NCI-H446 treated with DMSO at 0.1 percent for 48 hours (cell line): ENCODE results near the gene SLCO2A1.

ENCODE experiments used
- DNase-seq: peaks from one replicate; lab custom pipeline; 2025; lab: John Stamatoyannopoulos, UW

SLCO2A1 gene

DNA sequence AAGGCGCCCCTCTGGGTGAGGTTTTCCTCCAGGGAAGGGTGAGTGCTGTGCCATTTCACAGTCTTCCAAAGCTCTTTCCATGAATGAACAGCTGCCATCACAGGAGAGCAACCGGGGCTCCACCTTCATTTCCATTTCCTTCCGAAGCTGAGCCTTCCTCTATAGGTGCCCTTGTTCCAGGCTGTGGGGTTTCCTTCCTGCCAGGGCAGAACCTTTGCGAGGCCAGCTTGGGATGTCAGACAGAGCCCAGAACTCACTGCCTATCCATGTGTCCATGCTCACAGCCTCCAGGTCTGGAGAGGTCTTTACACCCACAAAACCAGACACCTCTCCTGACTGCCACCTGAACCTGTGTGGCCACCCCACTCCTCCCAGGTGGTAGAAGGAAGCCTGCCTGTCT lies 49.2 kb downstream of the SLCO2A1 start:
- no peak for DNase-seq

DNA sequence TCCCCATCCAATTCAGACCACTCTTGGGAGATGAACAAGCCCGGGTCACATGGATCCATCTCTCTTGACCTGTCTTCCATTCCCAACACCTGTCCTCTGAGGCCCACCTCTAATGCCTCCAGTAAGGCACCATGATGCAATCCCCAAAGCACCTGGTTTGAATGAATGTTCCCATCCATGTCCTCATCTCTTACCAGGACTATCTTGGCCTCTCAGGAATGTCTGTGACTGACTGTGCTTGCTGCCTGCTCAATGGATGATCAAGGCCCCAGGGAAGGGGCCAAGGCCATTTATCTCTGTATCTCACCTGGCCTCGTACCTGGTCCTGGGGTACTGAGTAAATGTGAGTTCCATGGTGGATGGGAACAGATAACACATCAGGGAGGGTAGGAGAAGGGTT lies 49.7 kb downstream of the SLCO2A1 start:
- no peak for DNase-seq

DNA sequence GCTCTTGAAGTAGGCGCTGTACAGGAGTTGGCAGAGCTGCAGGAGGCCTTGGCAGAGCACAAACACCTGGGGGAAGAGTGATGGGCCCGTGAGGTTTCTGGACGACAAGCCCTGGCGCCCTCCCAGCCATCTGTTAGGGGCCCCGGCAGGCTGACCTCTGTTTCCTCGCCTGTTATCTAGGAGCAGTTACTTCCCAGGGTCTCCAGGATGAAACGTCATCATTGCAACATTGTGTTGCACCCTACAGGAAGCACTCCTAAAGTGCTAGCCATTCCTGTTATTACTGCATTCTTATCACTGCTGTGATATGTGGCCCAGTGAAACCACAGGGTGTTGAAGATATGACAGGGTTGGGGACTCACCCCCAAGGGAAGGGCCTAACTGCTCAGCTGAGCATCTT lies 50.2 kb downstream of the SLCO2A1 start:
- no peak for DNase-seq

GRCh38 chr3:133977568-133977967 lies 52.2 kb downstream of the SLCO2A1 start:
- no peak for DNase-seq

- DNase-seq: no peak
Observed at GRCh38 chr3:133973249-133973980, 56.3 kb downstream of the SLCO2A1 start.

GRCh38 chr3:133972156-133972555 lies 57.6 kb downstream of the SLCO2A1 start:
- no peak for DNase-seq

GRCh38 chr3:133970916-133971315 lies 58.8 kb downstream of the SLCO2A1 start:
- no peak for DNase-seq

DNA sequence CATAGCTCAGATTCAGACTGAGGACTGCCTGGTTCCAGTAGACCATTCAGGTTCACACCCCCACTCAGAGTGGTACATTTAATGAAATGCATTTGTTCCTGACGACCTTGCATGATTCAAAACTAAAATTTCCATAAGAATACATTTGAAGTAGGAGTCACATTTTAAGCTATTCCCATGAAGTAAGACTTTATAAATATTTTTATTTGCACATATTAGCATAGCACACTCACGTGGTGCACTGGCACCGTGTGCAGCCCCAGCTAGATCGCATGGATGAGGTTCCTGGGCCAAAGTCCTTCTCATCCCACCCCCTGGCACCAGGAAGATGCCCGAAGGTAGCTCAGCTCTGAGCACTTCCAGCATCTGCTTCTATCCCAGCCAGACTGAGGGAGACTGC lies 59.4 kb downstream of the SLCO2A1 start:
- no peak for DNase-seq

DNA sequence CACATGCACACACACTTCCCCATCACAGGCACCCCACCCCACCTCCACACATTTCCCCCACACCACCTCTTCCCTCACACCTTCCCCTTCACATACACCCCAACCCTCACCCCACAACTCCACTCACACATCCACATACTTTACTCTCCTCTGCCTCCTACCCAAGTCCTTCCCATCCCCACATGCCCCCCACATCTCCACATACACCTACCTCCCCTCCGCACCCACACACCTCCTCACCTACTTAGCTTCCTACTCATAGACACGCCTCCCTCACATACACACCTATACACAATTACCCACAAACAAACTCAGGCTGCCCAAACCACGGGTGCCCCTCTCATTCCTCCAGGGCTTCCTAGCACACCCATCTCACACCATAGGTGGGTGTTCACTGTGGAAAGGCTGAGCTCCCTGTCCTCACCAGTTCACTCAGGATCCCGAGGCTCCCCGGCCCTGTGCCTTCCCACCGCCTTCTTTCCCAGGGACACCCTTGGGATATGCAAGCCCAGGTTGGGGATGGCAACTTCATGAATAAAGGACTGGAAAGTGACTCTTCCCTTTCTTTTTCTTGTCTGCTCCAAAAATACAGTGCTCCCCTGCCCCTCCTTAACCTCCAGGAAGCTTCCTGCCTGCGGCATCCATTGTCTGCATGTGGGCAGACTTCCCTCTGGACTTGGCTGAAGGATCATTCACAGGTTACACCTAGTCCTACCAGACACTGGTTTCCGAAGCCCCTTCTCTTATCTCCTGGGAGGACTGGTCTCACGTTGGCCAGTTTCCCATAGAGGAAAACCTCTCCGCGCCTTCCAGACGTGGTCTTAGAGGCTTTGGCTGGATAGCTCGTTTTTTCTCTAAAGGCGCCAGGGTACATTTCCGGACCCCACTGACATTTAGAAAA lies 61.5 kb downstream of the SLCO2A1 start:
- no peak for DNase-seq

- DNase-seq: no peak
Observed at GRCh38 chr3:133966954-133967353, 62.8 kb downstream of the SLCO2A1 start.

DNA sequence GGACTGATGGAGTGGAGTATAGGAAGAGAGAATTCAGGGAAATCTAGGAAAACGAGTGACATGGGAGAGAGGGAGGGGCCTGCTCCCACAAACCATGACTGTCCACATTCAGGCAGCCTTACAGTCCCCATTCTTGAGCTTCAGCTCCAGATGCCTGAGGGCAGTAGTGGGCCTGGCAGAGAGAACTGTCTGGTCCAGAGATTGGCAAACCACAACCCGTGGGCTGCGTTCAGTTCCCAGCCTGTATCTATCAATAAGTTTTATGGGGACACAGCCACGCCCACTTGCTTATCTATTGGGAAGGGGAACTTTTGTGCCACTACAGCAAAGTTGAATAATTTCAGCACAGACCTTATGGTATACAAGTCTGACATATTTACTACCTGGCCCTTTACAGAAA lies 63.8 kb downstream of the SLCO2A1 start:
- no peak for DNase-seq

DNA sequence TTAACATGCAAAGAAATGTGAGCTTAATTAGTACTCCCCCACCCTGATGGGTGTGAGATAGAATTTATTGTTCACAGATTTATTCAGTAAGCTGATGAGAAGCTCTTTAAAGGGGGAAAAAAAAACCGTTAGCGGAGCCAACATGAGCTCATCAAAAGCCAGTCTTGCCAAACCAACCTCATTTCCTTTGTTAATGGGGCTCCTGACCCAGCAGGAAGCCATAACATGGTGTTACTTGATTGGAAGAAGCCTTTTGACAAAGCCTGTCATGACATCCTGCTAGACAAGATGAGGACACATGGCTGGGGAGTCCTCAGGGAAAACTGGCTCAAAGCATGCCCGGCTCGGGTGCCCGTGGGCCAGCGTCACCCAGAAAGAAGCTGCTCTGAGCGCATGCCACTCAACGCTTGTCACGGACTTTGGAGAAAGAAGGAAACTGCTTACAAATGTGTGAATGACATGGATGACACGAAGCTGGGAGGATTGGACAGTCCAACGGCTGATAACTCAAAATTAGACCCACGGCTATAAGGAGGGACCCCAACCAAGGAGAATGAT lies 64.6 kb downstream of the SLCO2A1 start:
- DNase-seq: peak; percentile 43

DNA sequence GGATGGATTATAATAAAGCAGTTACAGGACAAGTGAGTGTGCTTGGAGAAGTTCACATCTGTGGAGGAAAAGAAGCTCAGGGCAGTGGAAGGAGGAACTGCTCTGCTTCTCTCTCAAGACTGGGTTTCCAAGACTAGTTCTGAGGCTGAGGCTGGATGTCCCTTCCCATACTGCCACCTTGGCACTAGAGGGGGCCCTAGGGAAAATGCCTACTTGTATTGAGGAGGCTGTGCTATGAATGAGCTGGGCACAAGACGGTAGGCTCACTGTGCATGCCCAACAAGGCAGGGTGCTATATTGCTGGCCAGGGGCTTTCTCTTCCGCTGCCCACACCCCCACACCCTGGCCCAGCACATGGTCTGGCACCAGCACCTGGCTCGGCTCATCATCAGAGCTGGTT lies 65.2 kb downstream of the SLCO2A1 start:
- no peak for DNase-seq

DNA sequence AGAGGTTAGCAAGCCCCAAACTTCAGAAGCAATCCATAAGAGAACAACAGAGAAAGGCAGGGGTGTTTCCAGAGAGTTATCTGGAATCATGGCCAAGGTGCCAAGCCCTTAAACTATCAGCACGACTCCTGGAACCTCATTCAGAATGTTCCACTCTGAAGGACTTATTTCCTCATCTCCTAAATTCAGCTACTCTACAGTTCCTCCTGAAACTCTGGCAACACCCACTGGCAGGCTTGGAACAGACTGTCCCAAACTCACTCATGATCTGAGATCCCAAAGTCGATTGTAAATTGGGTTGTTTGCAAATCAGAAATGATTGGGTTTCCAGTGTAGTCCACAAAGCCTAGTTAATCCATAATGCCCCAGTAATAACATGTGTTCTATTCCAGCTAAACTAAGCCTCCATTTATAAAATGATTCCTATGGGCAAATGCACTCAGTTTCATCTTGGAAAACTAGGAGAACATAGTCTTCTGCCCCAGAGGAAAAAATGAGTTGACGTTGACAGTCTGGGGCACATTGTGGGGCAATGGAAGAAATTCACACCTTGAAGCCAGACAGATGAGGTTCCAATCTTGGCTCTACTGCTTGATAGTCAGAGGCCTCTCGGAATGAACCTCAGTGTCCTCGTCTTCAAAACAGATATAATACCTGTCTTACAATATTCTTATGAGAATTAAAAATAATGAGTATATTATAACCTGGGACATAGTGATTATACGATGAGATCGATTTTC lies 65.9 kb downstream of the SLCO2A1 start:
- no peak for DNase-seq

DNA sequence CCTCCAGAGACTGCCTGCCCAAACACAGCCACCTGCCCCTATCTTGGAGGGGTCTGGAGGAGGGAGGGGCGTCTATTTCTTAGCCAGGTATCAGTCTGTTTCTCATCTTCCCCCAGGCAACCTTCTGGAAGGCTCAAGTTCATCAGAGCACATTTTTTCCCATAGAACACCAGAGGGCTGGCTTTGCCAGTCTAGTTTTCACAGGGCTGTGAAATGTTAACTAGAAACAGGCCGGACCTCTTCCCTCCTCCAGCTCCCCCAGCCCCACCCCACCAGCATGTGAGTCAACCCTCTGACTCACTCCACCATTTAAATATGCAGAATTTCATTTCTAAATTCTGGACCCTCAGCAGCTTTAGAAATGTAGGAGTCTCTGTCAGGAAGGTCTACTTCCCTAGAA lies 66.9 kb downstream of the SLCO2A1 start:
- no peak for DNase-seq

DNA sequence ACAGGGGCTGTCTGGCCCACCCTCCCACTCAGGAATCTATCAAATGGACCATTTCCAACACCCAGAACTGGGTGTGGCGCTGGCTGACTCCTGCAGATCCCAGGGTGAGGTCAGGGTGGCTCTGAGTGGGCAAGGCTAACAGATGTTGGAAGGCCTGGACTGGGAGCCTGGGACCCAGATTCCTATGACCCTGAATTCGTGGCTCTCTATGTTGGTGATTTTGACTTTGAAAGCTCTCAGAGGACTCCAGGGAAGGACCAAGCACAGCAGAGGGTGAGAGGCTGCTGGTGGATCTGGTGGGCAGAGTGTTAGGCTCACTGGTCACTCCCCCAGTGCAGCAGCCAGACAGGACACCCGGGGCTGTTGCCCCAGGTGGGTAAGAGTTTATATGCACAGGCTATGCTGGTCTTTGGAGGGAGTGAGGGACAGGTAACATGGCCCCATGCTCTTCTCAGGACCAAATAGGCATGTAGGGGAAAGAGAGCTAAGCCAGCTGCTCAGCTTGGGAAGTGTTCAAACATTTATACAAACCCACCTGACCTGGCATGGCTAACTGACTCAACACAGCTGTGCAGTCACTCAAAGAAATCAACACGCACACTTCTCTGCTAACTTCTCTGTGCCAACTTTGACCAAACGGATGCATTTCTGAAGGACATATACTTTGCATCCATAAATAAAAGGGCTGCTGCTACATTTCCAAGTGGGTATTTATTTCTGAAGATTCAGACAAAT lies 71.5 kb downstream of the SLCO2A1 start:
- DNase-seq: no peak

- no peak for DNase-seq
Observed at GRCh38 chr3:133956982-133957381, 72.7 kb downstream of the SLCO2A1 start.

DNA sequence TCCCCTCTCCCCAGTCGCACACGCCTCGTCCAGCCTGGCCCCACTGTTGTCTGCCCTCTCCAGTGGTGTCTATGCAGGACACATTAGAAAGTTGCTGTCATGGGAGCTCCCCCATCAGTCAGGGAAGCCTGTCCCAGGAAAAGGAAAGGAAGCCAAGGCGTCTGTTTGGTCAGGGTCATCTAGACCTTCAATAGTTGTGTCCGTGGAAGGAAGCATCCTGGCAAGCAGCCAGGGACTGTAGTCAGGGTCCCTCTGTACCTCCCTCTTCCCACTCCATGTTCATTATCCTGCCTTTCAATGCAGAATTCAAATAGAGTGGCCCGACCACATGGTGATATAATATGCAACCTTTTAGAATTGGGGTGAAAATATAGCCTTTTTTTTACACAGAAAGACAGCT lies 73.4 kb downstream of the SLCO2A1 start:
- DNase-seq: no peak

DNA sequence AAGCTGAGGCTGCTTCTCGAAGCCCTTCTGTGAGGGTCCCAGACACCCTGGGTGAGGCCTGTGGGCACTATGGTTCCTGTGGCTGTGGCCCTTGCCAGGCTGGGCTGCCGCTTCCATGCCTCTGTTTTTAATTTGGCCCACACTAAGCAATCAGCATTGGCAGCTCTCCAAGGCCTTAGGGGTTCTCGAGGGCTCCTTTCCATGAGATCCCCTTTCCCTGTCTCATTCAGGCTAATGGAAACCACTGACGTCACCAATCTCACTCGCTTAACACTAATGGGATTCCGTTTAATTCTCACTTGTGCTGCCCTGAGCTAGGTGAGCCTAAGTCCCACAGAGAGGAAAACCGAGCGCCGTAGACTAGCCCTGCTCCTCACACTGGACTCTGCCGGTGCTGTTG lies 73.8 kb downstream of the SLCO2A1 start:
- DNase-seq: no peak

- no peak for DNase-seq
Observed at GRCh38 chr3:133954717-133955360, 74.9 kb downstream of the SLCO2A1 start.

DNA sequence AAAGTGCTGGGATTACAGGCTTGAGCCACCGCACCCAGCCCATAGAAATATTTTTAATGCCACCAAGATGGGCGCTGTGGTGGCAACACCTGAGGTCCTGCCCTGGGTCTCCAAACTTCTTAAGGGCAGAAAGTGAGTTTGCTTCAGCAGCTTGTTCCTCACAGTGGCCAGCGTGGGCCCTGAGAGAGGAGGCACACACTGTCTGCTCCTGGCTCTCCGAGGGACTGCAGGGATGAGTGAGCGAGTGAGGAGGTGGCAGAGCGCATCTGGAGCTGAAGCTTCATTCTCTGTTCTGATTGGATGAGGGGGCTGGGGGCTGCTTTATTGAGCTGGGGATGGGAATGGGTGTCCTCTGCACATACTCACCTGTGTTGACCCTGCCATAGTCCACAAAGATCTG lies 76.4 kb downstream of the SLCO2A1 start:
- no peak for DNase-seq
